Hepatocyte (in vitro differentiated cells): ENCODE data around the gene RAMP3.

Experiments
- CTCF ChIP-seq: fragments of 200-600 bp; sonication (generic); IDR thresholded peaks from 2 replicates; pipeline ENCODE4 v1.5.1; 2016; ENCODE audit warnings: antibody characterized with exemption, mild to moderate bottlenecking; ENCODE audit not compliant: poor library complexity
- EZH2phosphoT487 ChIP-seq: fragments of 200-600 bp; sonication (generic); IDR thresholded peaks from one replicate; pipeline ENCODE4 v1.6.1; 2018; ENCODE audit warnings: antibody characterized with exemption, mild to moderate bottlenecking, low read depth, moderate library complexity; ENCODE audit not compliant: unreplicated experiment, severe bottlenecking

- TF ChIP-seq CTCF, result no peak
- no peak for TF ChIP-seq EZH2phosphoT487
These were observed 53.5 kb downstream of the RAMP3 start for GRCh38 chr7:45211066-45211465.
